Activated CD4-positive, alpha-beta memory T cell treated with anti-CD3 and anti-CD28 coated beads for 36 hours (primary cell): ENCODE data around the gene OLFML2B. TPM values are rescaled to one million over a fixed set of nuclear protein-coding genes. Genes with fewer than 3 reads are reported as not detected.

Source experiments
- CTCF ChIA-PET: fragments of 350-600 bp; sonication (Branson Sonifier 250); formaldehyde crosslinking; loops from one replicate; lab custom pipeline; 2021; ENCODE audit warnings: antibody characterized with exemption, inconsistent platforms; lab: Charles Lee
- POLR2A ChIA-PET: fragments of 350-600 bp; sonication (Branson Sonifier 250); formaldehyde crosslinking; loops from one replicate; lab custom pipeline; 2021; ENCODE audit warnings: antibody characterized with exemption; lab: Charles Lee
- DNase-seq: peaks from one replicate; pipeline ENCODE4 v3.0.0-alpha.2; 2020
- H3K27ac Mint-ChIP-seq: one replicate; pipeline ENCODE4 v1.8.0; 2021; ENCODE audit warnings: mixed read lengths
- H3K27me3 Mint-ChIP-seq: one replicate; pipeline ENCODE4 v1.8.0; 2021; ENCODE audit warnings: mixed read lengths
- H3K36me3 Mint-ChIP-seq: one replicate; pipeline ENCODE4 v1.8.0; 2021; ENCODE audit warnings: mixed read lengths
- H3K4me1 Mint-ChIP-seq: one replicate; pipeline ENCODE4 v1.8.0; 2021; ENCODE audit warnings: low read depth, mixed read lengths
- H3K4me3 Mint-ChIP-seq: one replicate; pipeline ENCODE4 v1.8.0; 2021; ENCODE audit warnings: mild to moderate bottlenecking, mixed read lengths
- H3K9me3 Mint-ChIP-seq: one replicate; pipeline ENCODE4 v1.8.0; 2021; ENCODE audit warnings: mixed read lengths
- intact Hi-C: fragments of 100-400 bp; cut with micrococcal nuclease; formaldehyde crosslinking; loops from one replicate; pipeline ENCODE4 v1.15.1; 2023
- total RNA-seq, 2 experiments: library from RNA; stranded (reverse); gene quantifications; one replicate each; pipeline ENCODE4 v1.2.3, GENCODE V29; 2021

The OLFML2B gene
- total RNA-seq, 2 experiments from 2014 or later: not detected

DNA sequence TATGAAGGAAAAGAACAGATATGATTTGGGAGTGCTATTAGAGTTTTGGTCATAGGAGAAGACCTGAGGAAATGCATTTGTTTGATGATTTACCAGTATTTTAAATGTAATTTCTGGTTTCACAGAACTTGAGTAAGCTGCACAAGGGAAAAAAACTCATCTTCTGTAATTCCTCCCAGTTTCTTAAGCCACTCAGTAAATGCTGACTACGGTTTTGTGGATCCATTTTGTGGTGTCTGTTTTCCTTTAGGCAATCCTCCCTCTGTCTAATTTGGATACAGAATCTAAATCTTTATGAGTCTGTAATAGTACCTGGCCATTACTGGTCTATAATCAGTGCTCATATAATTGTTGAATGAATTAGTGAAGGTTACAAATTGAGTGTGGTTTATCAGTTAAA, 72.0 kb downstream of the OLFML2B start:
- H3K36me3 Mint-ChIP-seq: peaks cover 5% of the 10 kb centered on the region
- no peaks in the 10 kb centered on the region for H3K9me3 Mint-ChIP-seq
- peaks cover 20% of the 10 kb centered on the region for H3K4me1 Mint-ChIP-seq
- no peaks in the 10 kb centered on the region for H3K27me3 Mint-ChIP-seq
- H3K4me3 Mint-ChIP-seq: no peak overlapping the region
- CTCF ChIA-PET: no interaction called here
- no peak overlapping the region for H3K27ac Mint-ChIP-seq
- intact Hi-C loops: no loop called here
- POLR2A ChIA-PET: no interaction called here
- DNase-seq: no peak

DNA sequence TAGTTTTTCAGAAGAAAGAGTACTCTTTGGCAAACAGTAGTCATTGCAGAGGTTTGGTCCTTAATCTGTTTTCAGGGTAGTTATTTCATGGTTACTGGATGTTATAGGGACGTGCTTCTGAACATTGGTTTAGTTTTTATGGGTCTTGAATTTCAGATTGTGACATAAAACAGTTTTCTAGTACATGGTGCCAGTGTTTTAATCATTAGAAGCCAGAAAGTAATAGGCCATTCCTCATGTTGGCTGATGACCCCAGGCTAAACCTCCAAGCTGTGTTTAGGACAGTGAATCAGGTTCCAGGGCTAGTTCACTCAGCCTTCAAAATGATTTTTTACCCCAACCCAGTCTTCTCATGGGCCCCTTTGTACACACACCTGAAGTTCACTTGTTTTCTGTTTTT, 73.3 kb downstream of the OLFML2B start:
- peaks cover 10% of the 10 kb centered on the region for H3K36me3 Mint-ChIP-seq
- no peak overlapping the region for H3K27ac Mint-ChIP-seq
- ChIA-PET CTCF (no interaction called here), POLR2A (no interaction called here)
- H3K4me3 Mint-ChIP-seq: no peak overlapping the region
- no peaks in the 10 kb centered on the region for H3K9me3 Mint-ChIP-seq
- H3K27me3 Mint-ChIP-seq: no peaks in the 10 kb centered on the region
- intact Hi-C loops: no loop called here
- no peak for DNase-seq
- peaks cover 18% of the 10 kb centered on the region for H3K4me1 Mint-ChIP-seq

DNA sequence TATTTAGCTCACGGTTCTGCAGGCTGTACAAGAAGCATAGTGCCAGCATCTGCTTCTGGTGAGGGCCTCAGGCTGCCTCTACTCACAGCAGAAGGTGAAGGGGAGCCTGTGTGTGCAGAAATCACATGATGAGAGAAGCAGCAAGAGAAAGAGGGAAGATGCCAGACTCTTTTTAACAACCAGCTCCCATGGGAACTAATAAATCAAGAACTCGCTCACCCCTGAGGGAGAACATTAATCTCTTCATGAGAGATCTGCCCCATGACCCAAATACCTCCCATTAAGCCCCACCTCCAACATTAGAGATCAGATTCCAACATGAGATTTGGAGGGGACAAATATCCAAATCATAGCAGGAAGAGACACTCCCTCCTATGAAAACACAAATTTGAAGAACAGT, 74.1 kb downstream of the OLFML2B start:
- ChIA-PET CTCF (no interaction called here), POLR2A (no interaction called here)
- intact Hi-C loops: loop anchor here (5.0 kb wide), 1 partner anchor 37 kb away; no protein-coding TSS in a partner anchor

DNA sequence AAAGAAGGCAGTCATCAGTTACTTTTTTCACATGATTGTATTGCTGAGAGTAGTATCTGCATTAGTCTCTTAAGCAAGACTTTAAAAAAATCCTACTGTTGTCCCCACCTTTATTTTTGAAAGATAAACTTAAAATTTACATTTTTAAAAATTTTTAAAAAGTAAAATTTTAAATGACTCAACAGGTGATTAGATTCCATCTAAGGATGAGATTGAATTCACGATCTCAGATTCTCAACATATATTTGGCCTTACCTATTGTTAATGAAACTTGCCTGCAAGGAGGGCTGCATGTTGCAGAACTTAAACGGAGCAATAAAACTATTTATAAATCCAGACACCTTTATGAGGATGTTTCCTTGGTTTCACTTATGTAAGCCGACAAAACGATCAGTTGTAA, 75.2 kb downstream of the OLFML2B start:
- CTCF ChIA-PET: no interaction called here
- intact Hi-C loops: loop anchor here (5.0 kb wide), 1 partner anchor 36 kb away; no protein-coding TSS in a partner anchor
- Mint-ChIP-seq H3K4me3 (no peak overlapping the region), H3K27ac (no peak overlapping the region), H3K27me3 (no peaks in the 10 kb centered on the region), H3K36me3 (peaks cover 17% of the 10 kb centered on the region), H3K9me3 (no peaks in the 10 kb centered on the region), H3K4me1 (peaks cover 5% of the 10 kb centered on the region)
- no peak for DNase-seq
- POLR2A ChIA-PET: no interaction called here

More for the DNA sequence above, 74.1 kb downstream of the OLFML2B start:
- DNase-seq: no peak
- Mint-ChIP-seq H3K4me1 (peaks cover 15% of the 10 kb centered on the region), H3K27me3 (no peaks in the 10 kb centered on the region), H3K27ac (no peak overlapping the region), H3K9me3 (no peaks in the 10 kb centered on the region), H3K36me3 (peaks cover 11% of the 10 kb centered on the region), H3K4me3 (no peak overlapping the region)

DNA sequence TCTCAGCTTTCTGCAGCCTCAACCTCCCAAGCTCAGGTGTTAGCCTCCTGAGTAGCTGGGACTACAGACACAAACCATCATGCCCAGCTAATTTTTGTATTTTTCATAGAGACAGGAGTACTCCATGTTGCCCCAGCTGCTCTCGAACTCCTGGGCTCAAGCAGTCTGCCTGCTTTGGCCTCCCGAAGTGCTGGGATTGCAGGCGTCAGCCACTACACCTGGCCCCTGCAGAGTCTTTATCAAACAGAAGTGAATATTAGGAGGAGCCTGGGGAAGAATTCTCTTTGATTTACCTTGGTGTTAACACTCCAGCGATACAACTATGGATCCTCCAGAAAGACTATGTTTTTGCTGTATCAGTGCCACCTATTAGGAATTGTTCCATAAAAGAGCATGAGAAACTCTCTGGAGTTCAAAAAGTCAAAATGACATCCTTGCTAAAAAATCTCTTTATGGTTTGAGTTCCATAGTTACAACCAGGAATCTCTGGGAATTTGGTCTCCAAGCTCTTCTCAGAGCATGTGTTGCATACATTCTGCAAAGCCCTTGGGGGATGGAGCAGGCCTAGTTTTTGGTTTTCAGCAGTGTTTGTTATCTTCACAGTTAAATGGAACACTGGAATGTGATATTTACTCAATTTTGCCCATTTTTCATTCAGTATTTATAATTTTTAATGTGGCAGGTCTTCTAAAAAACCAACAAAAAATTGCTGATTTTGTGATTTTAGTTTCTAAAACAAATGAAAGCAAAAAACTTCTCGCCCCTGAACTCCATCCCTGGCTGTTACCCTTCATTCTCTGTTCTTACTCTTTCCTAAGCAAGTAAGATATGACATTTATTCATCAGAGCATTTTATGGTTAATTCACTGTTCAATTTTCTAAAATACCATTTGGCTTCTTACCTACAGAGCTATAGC, 77.3 kb downstream of the OLFML2B start:
- ChIA-PET CTCF (no interaction called here), POLR2A (no interaction called here)
- no peak overlapping the region for H3K27ac Mint-ChIP-seq
- peaks cover under 1% of the 10 kb centered on the region for H3K4me1 Mint-ChIP-seq
- no peaks in the 10 kb centered on the region for H3K27me3 Mint-ChIP-seq
- DNase-seq: no peak
- intact Hi-C loops: loop anchor here (5.0 kb wide), 1 partner anchor 34 kb away; no protein-coding TSS in a partner anchor
- H3K9me3 Mint-ChIP-seq: no peaks in the 10 kb centered on the region
- peaks cover 22% of the 10 kb centered on the region for H3K36me3 Mint-ChIP-seq
- no peak overlapping the region for H3K4me3 Mint-ChIP-seq

DNA sequence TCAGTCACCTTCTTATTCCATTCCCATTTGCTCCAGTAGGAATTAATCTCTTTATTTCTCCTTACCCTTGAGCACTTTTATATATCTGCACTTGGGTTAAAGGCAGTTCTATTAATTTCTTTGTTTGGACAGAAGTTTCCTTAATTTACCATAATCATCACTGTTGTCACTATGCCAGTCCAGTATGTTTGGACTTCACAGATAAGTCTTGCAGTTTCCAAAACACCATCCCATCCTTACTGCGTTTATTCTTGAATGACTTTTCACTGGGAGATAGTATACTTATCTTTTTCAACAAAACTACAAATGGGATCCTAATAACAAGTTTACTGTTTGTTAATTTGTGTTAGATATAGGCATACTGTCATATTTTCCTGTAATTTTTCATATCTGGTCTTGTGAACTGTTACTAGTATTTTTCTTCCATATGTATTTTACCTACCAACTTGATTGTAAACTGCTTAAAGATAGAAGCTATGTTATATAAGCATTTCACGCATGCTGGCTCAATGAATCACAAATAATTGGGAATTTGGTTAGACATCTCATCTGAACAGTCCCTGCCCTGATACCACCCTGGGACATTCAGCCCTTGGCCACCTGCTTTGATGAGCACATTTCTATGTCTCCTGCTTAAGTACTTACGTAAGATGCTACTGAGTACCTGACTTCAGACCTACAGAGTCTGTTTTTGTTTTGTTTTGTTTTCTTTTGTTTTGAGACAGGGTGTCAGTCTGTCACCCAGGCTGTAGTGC, 78.2 kb downstream of the OLFML2B start:
- CTCF ChIA-PET: no interaction called here
- no peaks in the 10 kb centered on the region for H3K27me3 Mint-ChIP-seq
- no peak for DNase-seq
- peaks cover 24% of the 10 kb centered on the region for H3K36me3 Mint-ChIP-seq
- intact Hi-C loops: loop anchor here (5.0 kb wide), 1 partner anchor 33 kb away; no protein-coding TSS in a partner anchor
- H3K4me3 Mint-ChIP-seq: no peak overlapping the region
- H3K27ac Mint-ChIP-seq: no peak overlapping the region
- H3K9me3 Mint-ChIP-seq: no peaks in the 10 kb centered on the region
- POLR2A ChIA-PET: no interaction called here
- H3K4me1 Mint-ChIP-seq: no peaks in the 10 kb centered on the region

DNA sequence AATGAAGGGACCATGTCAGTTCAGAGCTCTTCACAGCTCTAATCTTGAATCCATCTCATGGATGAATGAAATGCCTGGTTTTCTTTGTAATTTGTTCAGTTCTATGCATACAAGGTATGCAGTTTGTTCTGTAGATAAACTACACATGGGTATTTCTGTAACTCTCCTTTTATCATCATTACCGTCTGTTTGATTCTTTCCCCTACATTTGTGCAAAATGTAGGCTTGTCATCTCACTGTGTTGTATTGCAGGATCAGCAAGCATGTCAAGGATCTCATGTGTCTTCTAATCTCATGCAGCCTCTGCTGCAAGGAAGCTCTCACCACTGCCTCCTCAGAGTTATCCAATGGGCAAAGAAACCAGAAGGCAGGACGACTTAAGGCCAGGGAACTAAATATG, 79.3 kb downstream of the OLFML2B start:
- POLR2A ChIA-PET: no interaction called here
- intact Hi-C loops: no loop called here

DNA sequence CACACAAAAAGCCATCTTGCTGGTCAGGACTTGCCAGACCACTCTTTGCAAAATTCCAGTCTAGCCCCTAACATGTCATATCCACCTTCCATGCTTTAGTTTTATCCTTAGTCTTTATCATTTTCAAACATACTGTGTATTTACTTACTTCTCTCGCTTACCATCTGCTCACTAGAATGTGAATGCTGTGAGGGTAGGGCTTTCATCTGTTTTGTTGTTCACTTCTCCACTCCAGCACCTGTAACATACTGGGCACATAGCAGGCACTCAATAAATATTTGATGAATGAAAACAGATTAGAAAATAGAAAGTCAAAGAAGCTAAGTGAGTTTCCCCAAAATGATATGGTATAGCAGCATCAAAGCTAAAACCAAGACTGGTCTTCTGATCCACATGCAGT, 79.9 kb downstream of the OLFML2B start:
- no peak for DNase-seq
- Mint-ChIP-seq H3K4me3 (no peak overlapping the region), H3K36me3 (peaks cover 24% of the 10 kb centered on the region), H3K9me3 (no peaks in the 10 kb centered on the region), H3K4me1 (no peaks in the 10 kb centered on the region), H3K27ac (no peak overlapping the region), H3K27me3 (no peaks in the 10 kb centered on the region)
- POLR2A ChIA-PET: no interaction called here
- CTCF ChIA-PET: no interaction called here
- intact Hi-C loops: no loop called here

More for the DNA sequence above, 79.3 kb downstream of the OLFML2B start:
- H3K36me3 Mint-ChIP-seq: peaks cover 24% of the 10 kb centered on the region
- no peaks in the 10 kb centered on the region for H3K9me3 Mint-ChIP-seq
- H3K4me1 Mint-ChIP-seq: no peaks in the 10 kb centered on the region
- H3K27ac Mint-ChIP-seq: no peak overlapping the region
- CTCF ChIA-PET: no interaction called here
- no peaks in the 10 kb centered on the region for H3K27me3 Mint-ChIP-seq
- DNase-seq: no peak
- H3K4me3 Mint-ChIP-seq: no peak overlapping the region

DNA sequence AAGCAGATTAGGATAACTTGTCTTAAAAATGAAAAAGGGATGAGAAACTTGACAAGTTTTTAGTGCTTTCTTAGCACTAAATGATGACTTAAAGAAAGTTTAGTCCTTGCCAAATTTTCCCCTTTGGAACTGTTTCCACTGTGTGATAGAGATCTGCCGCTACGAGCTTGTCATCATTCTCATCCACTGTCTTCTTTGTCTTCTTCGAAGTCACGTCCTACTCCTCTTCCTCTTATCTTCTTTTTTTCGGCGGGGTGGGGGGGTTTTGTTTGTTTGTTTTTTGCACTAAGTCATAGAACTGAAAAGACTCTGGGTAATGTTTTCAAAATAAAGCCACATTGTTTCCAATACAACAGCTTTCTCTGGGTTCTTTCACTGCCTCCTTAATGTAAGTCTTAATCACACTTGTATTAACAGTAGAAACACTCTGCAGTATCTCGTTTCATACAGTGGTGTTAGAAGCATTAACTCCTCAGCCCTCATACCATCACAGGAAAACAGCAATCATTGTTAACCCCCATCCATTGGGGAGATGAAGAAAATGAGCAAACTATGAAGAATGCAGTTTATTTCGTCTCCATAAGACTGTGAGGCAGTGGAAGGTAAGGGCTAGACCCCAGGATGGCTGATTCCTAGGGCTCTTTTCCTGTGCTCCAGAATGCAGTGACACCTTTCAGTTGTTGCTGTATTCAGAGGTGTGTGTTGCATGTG, 81.8 kb downstream of the OLFML2B start:
- DNase-seq: no peak
- CTCF ChIA-PET: interaction anchor here (0.7 kb wide), 1 partner anchor 450 kb away, joined by 3 read pairs; no protein-coding TSS in a partner anchor
- Mint-ChIP-seq H3K4me3 (no peak overlapping the region), H3K4me1 (peaks cover under 1% of the 10 kb centered on the region), H3K27ac (no peak overlapping the region), H3K36me3 (peaks cover 24% of the 10 kb centered on the region), H3K9me3 (no peaks in the 10 kb centered on the region), H3K27me3 (no peaks in the 10 kb centered on the region)
- intact Hi-C loops: no loop called here
- POLR2A ChIA-PET: no interaction called here

DNA sequence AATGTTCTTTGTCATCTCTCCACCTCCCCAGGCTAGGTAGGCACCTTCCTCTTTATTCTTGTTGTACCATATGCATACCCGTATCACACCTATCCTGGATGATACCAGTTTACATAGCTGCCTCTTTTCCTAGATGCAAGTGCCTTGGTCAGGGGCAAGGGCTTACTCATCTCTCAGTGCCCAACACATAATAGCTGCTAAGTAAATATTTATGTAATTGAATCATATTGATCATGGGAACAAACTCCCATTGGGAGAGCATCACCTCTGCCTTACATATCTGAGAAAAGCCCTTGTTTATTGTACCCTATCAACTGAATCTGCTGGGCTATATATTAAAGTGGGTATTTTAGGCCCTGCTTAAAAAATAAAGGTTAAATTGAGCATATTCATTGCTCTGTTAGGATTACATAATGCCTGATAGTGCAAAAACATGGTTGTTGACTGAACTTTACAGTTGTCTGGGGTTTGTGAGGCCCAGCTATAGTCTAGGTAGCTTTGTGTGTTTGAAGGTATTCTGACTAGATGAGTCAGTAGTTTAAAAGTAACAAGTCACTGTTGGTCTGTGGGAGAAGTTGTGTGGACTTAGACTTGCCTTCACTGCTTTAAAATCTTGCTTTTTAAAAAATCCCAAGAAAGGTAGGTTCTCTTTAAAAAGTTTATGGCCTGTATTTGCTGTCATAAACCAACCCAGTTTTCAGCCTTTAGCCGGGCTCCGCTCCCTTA, 82.6 kb downstream of the OLFML2B start:
- DNase-seq: no peak
- peaks cover 26% of the 10 kb centered on the region for H3K36me3 Mint-ChIP-seq
- intact Hi-C loops: no loop called here
- ChIA-PET POLR2A (no interaction called here), CTCF (interaction anchor here (0.7 kb wide), 1 partner anchor 14 kb away, joined by 3 read pairs; no protein-coding TSS in a partner anchor)
- H3K27me3 Mint-ChIP-seq: no peaks in the 10 kb centered on the region
- H3K4me3 Mint-ChIP-seq: no peak overlapping the region
- H3K4me1 Mint-ChIP-seq: peaks cover 3% of the 10 kb centered on the region
- no peaks in the 10 kb centered on the region for H3K9me3 Mint-ChIP-seq
- no peak overlapping the region for H3K27ac Mint-ChIP-seq

DNA sequence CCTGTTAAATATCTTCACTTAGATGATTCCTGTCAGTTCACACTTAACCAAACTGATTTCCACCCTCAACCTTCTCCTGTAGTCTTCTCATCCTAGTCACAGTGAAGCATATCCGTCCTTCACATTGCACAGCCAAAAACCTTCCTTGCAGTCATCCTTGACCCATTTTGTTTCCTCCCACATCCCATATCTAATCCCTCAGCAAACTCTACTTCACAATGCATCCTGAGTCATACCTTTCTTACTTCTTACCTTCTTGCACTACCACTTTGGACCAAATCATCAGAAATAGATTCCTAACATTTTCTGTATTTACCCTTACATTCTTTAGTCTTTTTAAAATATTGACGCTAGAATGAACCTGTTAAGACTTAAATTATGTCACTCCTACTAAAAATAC, 86.9 kb downstream of the OLFML2B start:
- Mint-ChIP-seq H3K27ac (no peak overlapping the region), H3K4me3 (no peak overlapping the region), H3K27me3 (no peaks in the 10 kb centered on the region), H3K9me3 (no peaks in the 10 kb centered on the region), H3K36me3 (peaks cover 11% of the 10 kb centered on the region), H3K4me1 (peaks cover 35% of the 10 kb centered on the region)
- DNase-seq: no peak
- ChIA-PET CTCF (no interaction called here), POLR2A (no interaction called here)
- intact Hi-C loops: no loop called here
